Bronchial epithelial cell (primary cell): ENCODE measurements around the gene PLIN4. TPM values are rescaled to one million over a fixed set of nuclear protein-coding genes. Genes with fewer than 3 reads are reported as not detected.
A peak's percentile ranks its signal among the peaks of the same experiment; 100 is the strongest.
"Not testable (repeated sequence)": the region's sequence is repeated elsewhere in the genome, so short reads cannot be mapped to it uniquely, and the experiment has no call there.

Source experiments
- DNase-seq: peaks from one replicate; pipeline ENCODE4 v3.0.0-alpha.2; 2010; ENCODE audit warnings: low read depth
- FAIRE-seq: peaks from 2 replicates; lab custom pipeline; 2011; peaks lifted over from hg19 to GRCh38; lab: Jason Lieb, UNC
- H3K27me3 ChIP-seq: 2 replicates; pipeline ENCODE4 v1.5.1; 2011; ENCODE audit warnings: low read length; ENCODE audit not compliant: control insufficient read depth, insufficient read depth
- H3K36me3 ChIP-seq: 2 replicates; pipeline ENCODE4 v1.5.1; 2011; ENCODE audit warnings: low read length; ENCODE audit not compliant: control insufficient read depth, insufficient read depth
- H3K4me3 ChIP-seq: 2 replicates; pipeline ENCODE4 v1.5.1; 2011; ENCODE audit warnings: mild to moderate bottlenecking, low read depth, low read length, control low read depth
- CTCF ChIP-seq: IDR thresholded peaks from 2 replicates; pipeline ENCODE4 v1.5.1; 2011; ENCODE audit warnings: mild to moderate bottlenecking, moderate library complexity, low read length, control low read depth, inconsistent platforms; ENCODE audit not compliant: insufficient read depth, severe bottlenecking
- total RNA-seq: library from RNA; depleted of rRNA; stranded (reverse); fragments of >200 nt; gene quantifications from 2 replicates; pipeline ENCODE4 v1.2.1, GENCODE V29; 2014

Gene PLIN4
- 4.4 and 4.7 TPM in 2 replicates for total RNA-seq

GRCh38 chr19:4518345-4519171 lies at the start of gene PLIN4:
TSS of gene PLIN4 (minus strand) at chr19:4518486. CDS start at chr19:4518272, 214 bp downstream.
- H3K4me3 ChIP-seq = no peak within 1 kb of the TSS
- DNase-seq (peak; percentile 11), FAIRE-seq (peak; percentile 50)
- TF ChIP-seq CTCF = no peak
- no peaks in the 10 kb centered on the region for H3K27me3 ChIP-seq
- no peaks in the 10 kb centered on the region for H3K36me3 ChIP-seq

GRCh38 chr19:4567584-4568071 lies 49.3 kb upstream of the PLIN4 start:
- Histone ChIP-seq H3K4me3 (no peak overlapping the region), H3K36me3 (no peaks in the 10 kb centered on the region), H3K27me3 (no peaks in the 10 kb centered on the region)
- FAIRE-seq = no peak
- peak; percentile 28 for DNase-seq
- TF ChIP-seq CTCF = peak; percentile 84

DNA sequence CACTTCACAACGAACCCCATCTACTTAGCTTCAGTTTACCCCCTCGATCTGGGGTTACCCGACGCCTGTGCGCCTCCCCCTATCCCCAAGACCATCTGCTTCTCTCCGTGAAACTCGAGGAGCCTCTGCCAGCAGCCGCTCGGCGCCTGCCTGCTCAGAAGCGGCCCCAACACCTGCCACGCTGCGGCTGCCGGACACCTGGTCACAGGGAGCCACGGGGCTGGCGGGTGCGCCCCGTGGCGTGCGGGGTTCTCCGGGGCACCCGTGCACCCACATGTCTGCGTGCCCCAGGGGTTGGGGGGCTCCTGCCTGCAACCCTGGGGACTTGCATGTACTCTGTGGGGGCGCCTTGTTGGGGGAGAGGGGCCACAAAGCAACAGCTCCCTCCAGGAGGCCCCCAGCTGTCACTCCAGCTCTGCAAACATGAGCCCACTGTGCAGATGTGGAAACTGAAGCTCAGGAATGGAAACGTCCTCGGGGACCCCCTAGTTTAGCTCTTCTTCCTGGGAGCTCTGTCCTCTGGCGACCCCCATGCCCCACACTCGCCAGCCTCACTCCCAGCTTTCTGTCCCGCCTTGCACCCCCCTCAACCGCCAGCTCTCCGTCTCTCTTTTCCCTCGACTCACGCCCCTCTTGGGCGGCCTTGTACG lies 48.2 kb upstream of the PLIN4 start:
- TF ChIP-seq CTCF = no peak
- no peaks in the 10 kb centered on the region for H3K27me3 ChIP-seq
- no peaks in the 10 kb centered on the region for H3K36me3 ChIP-seq
- DNase-seq (no peak), FAIRE-seq (no peak)
- no peak overlapping the region for H3K4me3 ChIP-seq

DNA sequence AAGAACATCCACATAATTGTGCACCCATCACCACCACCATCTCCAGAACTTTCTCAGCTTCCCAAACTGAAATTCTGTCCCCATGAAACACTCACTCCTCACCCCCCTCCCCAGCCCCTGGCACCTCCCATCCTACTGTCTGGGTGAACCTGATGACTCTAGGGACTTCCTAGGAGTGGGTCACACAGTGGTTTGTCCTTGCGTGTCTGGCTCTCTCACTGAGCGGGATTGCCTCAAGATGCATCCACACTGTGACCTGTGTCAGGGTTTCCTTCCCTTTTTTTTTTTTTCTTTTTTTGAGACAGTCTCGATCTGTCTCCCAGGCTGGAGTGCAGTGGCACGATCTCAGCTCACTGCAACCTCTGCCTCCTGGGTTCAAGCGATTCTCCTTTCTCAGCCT lies 45.3 kb upstream of the PLIN4 start:
- FAIRE-seq, H3K4me3 ChIP-seq, H3K36me3 ChIP-seq, H3K27me3 ChIP-seq, DNase-seq: not testable (repeated sequence)

GRCh38 chr19:4562085-4562484 lies 43.8 kb upstream of the PLIN4 start:
- not testable (repeated sequence) for DNase-seq, H3K27me3 ChIP-seq, FAIRE-seq, H3K36me3 ChIP-seq, H3K4me3 ChIP-seq

- no peaks in the 10 kb centered on the region for H3K27me3 ChIP-seq
- no peak within 1 kb of the TSS for H3K4me3 ChIP-seq
- no peak for FAIRE-seq
- DNase-seq = no peak
- no peak for TF ChIP-seq CTCF
- H3K36me3 ChIP-seq = no peaks in the 10 kb centered on the region
Measured at GRCh38 chr19:4559569-4559968, 41.3 kb upstream of the PLIN4 start, which contains the start of gene SEMA6B. TSS of gene SEMA6B (minus strand) at chr19:4559684. CDS start at chr19:4558457, 1,227 bp downstream.
